Measurements from ENCODE around the gene FHDC1. TPM values are rescaled to one million over a fixed set of nuclear protein-coding genes. Genes with fewer than 3 reads are reported as not detected.

FHDC1 gene
- total RNA-seq, 1 experiment from 2014 or later: 2.0 TPM

GRCh38 chr4:153025406-153025805 lies 89.3 kb downstream of the FHDC1 start:
- Mint-ChIP-seq H3K36me3 (ENCODE audit: insufficient read depth, unreplicated experiment) (no peaks in the 10 kb centered on the region), H3K27ac (ENCODE audit: low read depth, unreplicated experiment) (no peak overlapping the region), H3K4me3 (ENCODE audit: unreplicated experiment) (no peak overlapping the region), H3K9me3 (ENCODE audit: unreplicated experiment) (peaks cover 17% of the 10 kb centered on the region), H3K27me3 (ENCODE audit: insufficient read depth, unreplicated experiment) (no peaks in the 10 kb centered on the region), H3K4me1 (ENCODE audit: insufficient read depth, unreplicated experiment) (peaks cover 6% of the 10 kb centered on the region)
- TF ChIP-seq, protein P1, sequence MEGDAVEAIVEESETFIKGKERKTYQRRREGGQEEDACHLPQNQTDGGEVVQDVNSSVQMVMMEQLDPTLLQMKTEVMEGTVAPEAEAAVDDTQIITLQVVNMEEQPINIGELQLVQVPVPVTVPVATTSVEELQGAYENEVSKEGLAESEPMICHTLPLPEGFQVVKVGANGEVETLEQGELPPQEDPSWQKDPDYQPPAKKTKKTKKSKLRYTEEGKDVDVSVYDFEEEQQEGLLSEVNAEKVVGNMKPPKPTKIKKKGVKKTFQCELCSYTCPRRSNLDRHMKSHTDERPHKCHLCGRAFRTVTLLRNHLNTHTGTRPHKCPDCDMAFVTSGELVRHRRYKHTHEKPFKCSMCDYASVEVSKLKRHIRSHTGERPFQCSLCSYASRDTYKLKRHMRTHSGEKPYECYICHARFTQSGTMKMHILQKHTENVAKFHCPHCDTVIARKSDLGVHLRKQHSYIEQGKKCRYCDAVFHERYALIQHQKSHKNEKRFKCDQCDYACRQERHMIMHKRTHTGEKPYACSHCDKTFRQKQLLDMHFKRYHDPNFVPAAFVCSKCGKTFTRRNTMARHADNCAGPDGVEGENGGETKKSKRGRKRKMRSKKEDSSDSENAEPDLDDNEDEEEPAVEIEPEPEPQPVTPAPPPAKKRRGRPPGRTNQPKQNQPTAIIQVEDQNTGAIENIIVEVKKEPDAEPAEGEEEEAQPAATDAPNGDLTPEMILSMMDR (IDR thresholded peaks at IDR 0.05; ENCODE audit: unreplicated experiment): no peak
- intact Hi-C loops (cut with micrococcal nuclease): no loop called here
- no peak for DNase-seq (ENCODE audit: unreplicated experiment)
- POLR2A ChIA-PET: no interaction called here
- CTCF ChIA-PET: no interaction called here
- no TSS peak for BruUV-seq (replicated peaks)

DNA sequence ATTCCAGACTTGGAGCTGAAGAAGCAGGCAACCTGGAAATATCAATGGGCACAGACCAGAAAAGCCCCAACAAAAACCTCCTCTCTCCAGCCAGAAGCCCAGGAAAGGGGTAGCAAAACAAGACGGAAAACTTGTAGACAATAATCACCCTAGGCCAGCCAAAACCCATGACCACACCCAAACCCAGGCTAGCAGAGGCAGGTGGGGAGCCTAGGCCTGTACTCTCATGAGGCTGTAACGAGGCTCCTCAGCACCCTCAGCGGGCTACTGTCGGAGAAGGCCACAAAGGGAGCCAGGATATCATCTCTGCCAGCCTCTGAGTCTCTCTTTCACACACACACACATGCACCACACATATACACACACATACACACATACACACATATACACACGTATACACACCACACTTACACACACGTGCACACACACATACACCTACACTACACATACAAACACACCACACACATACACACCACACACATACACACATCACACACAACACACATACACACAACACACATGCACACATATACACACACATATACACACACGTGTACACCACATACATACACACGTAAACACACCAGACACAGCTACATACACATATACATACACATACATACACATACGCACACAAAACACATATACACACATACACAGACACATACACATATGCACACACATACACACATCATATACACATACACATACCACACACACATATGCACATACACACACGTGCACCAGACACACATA lies 90.6 kb downstream of the FHDC1 start:
- Mint-ChIP-seq H3K36me3 (ENCODE audit: insufficient read depth, unreplicated experiment) (no peaks in the 10 kb centered on the region), H3K9me3 (ENCODE audit: unreplicated experiment) (peaks cover 19% of the 10 kb centered on the region), H3K27ac (ENCODE audit: low read depth, unreplicated experiment) (no peak overlapping the region), H3K4me3 (ENCODE audit: unreplicated experiment) (no peak overlapping the region), H3K4me1 (ENCODE audit: insufficient read depth, unreplicated experiment) (peaks cover 6% of the 10 kb centered on the region), H3K27me3 (ENCODE audit: insufficient read depth, unreplicated experiment) (no peaks in the 10 kb centered on the region)
- CTCF ChIA-PET: interaction anchor here (0.6 to 0.7 kb wide), 2 partner anchors 24 to 203 kb away, joined by 3 read pairs; no protein-coding TSS in a partner anchor
- no peak for DNase-seq (ENCODE audit: unreplicated experiment)
- BruUV-seq (replicated peaks): no TSS peak
- intact Hi-C loops (cut with micrococcal nuclease): no loop called here
- POLR2A ChIA-PET: no interaction called here
- TF ChIP-seq, protein P1 (IDR thresholded peaks at IDR 0.05; ENCODE audit: unreplicated experiment): no peak

DNA sequence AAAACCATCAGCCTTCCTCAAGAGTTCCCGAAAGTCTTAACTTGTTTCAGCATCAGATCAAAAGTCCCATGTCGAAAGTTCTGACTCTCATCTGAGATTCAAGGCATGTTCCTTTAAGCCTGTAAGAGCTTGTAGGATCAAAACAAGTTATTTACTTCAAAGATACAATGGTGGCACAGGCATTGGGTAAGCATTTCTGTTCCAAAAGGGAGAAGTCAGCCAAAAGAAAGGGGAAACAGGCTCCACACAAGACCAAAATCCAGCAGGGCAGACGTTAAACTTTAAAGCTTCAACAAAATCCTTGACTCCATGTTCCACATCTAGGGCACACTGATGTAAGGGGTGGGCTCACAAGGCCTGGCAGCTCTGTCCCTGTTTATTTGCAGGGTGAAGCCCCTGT lies 91.7 kb downstream of the FHDC1 start:
- TF ChIP-seq, protein P1 (IDR thresholded peaks at IDR 0.05; ENCODE audit: unreplicated experiment): no peak
- no peak overlapping the region for H3K27ac Mint-ChIP-seq (ENCODE audit: low read depth, unreplicated experiment)

DNA sequence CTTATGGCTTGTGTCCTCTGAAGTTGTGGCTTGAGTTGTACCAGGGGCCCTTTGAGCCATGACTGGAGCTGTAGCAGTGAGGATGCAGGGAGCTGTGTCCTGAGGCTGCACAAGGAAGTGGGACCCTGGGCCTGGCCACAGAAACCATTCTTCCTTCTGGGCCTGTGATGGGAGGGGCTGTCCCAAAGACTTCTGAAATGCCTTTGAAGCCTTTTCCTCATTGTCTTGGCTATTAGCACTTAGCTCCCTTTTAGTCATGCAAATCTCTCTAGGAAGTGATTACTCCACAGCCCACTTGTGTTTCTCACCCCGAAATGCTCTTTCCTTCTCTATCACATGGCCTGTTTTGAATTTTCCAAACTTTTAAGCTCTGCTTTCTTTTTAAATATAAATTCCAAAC lies 92.4 kb downstream of the FHDC1 start:
- ChIA-PET CTCF (no interaction called here), POLR2A (no interaction called here)
- Mint-ChIP-seq H3K27ac (ENCODE audit: low read depth, unreplicated experiment) (no peak overlapping the region), H3K36me3 (ENCODE audit: insufficient read depth, unreplicated experiment) (no peaks in the 10 kb centered on the region), H3K27me3 (ENCODE audit: insufficient read depth, unreplicated experiment) (no peaks in the 10 kb centered on the region), H3K4me1 (ENCODE audit: insufficient read depth, unreplicated experiment) (peaks cover 5% of the 10 kb centered on the region), H3K4me3 (ENCODE audit: unreplicated experiment) (no peak overlapping the region), H3K9me3 (ENCODE audit: unreplicated experiment) (peaks cover 19% of the 10 kb centered on the region)
- TF ChIP-seq, protein P1 (IDR thresholded peaks at IDR 0.05; ENCODE audit: unreplicated experiment): no peak
- DNase-seq (ENCODE audit: unreplicated experiment): no peak
- intact Hi-C loops (cut with micrococcal nuclease): no loop called here
- BruUV-seq (replicated peaks): no TSS peak

More for the DNA sequence above, 91.7 kb downstream of the FHDC1 start:
- H3K9me3 Mint-ChIP-seq (ENCODE audit: unreplicated experiment): peaks cover 19% of the 10 kb centered on the region
- ChIA-PET CTCF (interaction anchor here (0.6 kb wide), 1 partner anchor 25 kb away, joined by 3 read pairs; no protein-coding TSS in a partner anchor), POLR2A (no interaction called here)
- peaks cover 6% of the 10 kb centered on the region for H3K4me1 Mint-ChIP-seq (ENCODE audit: insufficient read depth, unreplicated experiment)
- no TSS peak for BruUV-seq (replicated peaks)
- intact Hi-C loops (cut with micrococcal nuclease): no loop called here
- H3K4me3 Mint-ChIP-seq (ENCODE audit: unreplicated experiment): no peak overlapping the region
- H3K36me3 Mint-ChIP-seq (ENCODE audit: insufficient read depth, unreplicated experiment): no peaks in the 10 kb centered on the region
- H3K27me3 Mint-ChIP-seq (ENCODE audit: insufficient read depth, unreplicated experiment): no peaks in the 10 kb centered on the region
- no peak for DNase-seq (ENCODE audit: unreplicated experiment)

Other genes with a start within 250 kb of the FHDC1 start
- gene TIGD4, start 156.6 kb upstream of the FHDC1 start, total RNA-seq (2022): 0.12 and 0.32 TPM in 2 replicates
- 26.7 and 35.5 TPM in 2 replicates for gene ARFIP1, start 156.4 kb upstream of the FHDC1 start, total RNA-seq (2022)